HG03175 (cell line): ENCODE measurements around the gene CTNNAL1.
A peak's percentile ranks its signal among the peaks of the same experiment; 100 is the strongest.
"Not testable (repeated sequence)": the region's sequence is repeated elsewhere in the genome, so short reads cannot be mapped to it uniquely, and the experiment has no call there.

Experiments
- ATAC-seq: cut with Tn5 transposase; IDR thresholded peaks from one replicate; pipeline ENCODE4 v1.9.1; 2021; ENCODE audit warnings: mild to moderate bottlenecking, moderate library complexity; ENCODE audit not compliant: unreplicated experiment

The CTNNAL1 gene

GRCh38 chr9:108933718-108934322 is 79.5 kb downstream of the CTNNAL1 start, which contains the start of gene ELP1:
ELP1 (minus strand) TSS chr9:108934124; CDS start chr9:108931146, 2,978 bp downstream.
- ATAC-seq, result peak; percentile 88

DNA sequence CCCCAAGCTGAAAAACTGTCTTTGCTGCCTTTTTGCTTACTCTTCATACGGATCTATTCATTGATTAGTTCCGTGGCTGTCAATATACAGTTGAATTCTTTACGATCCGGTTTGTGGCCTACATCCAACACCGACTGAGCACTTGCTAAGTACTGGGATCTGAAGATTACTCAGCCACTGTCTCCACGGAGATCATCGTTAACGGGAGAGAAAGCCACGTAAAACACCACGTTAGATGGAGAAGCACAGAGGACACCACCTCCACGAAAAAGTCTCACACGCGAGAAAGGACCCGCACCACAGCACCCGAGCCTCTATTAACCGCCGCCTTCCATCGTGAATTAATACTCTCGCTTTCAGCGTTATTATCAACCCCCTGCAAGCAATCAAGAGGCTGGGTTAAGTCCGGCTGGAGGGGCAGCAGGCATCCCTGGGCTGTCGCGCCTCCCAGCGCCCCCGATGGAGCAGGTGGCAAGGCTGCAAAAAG is 80.0 kb downstream of the CTNNAL1 start:
- no peak for ATAC-seq

GRCh38 chr9:108928386-108928785 is 84.9 kb downstream of the CTNNAL1 start:
- no peak for ATAC-seq

GRCh38 chr9:108924466-108924865 is 88.8 kb downstream of the CTNNAL1 start:
- no peak for ATAC-seq

GRCh38 chr9:108921200-108921599 is 92.1 kb downstream of the CTNNAL1 start:
- ATAC-seq, result no peak

- not testable (repeated sequence) for ATAC-seq
Observed at GRCh38 chr9:108920401-108920800, 92.9 kb downstream of the CTNNAL1 start.

DNA sequence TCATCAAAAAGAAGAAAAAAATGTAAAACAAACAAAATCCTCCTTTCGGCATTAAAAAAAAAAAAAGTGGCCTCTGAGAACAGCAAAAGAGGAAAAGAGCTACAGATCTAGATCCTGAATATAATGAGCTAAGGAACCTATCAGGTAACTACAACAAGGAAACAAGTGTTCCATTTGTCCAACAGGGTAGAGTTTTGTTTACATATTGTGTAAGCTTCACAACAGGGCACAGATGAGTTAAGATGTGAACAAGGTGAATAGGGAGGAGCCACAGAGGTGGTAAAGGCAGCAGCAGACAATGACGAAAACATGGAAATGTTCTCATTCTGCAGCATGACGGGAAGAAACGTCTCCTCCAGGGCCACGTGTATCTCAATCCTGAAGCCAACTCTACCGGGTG is 93.8 kb downstream of the CTNNAL1 start:
- no peak for ATAC-seq

- no peak for ATAC-seq
Observed at GRCh38 chr9:108913391-108913790, 99.9 kb downstream of the CTNNAL1 start.

DNA sequence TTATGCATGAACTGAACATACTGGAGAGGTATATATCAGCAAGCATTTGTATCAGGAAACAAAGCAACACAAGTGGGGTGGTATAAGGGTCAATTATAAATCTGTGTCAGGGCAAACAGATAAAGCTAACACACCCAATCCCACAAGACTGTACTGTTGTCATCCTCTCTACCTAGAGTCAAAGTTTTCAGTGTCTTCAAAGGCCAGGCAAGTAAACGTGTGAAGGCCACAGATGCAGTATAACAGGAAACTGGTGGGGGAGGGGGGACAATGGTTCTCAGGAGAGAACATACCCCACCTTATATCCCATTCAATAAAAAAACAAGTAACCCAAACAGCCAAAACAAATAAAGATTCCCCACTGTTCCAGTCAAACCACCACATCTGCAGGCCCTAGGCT is 101.5 kb downstream of the CTNNAL1 start:
- no peak for ATAC-seq

DNA sequence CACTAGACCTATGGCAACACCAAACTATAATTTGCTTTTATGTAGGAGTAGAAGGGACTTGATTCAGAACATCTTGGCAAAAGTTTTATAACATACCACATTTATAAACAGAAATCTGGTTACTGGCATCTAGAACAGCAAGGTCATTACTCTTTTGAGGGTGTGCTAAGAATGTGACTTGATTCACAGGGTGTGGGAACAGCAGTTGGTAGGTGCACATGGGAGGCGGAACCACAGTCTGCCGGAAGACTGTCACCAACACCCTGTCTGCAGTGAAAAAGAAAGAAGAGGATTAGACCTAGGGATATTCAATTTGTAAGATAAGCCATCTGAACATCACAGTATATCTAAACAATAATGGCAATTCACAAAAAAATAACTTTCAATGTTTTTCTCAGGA is 102.4 kb downstream of the CTNNAL1 start:
- ATAC-seq, result no peak

GRCh38 chr9:108910402-108910801 is 102.9 kb downstream of the CTNNAL1 start:
- ATAC-seq, result no peak

DNA sequence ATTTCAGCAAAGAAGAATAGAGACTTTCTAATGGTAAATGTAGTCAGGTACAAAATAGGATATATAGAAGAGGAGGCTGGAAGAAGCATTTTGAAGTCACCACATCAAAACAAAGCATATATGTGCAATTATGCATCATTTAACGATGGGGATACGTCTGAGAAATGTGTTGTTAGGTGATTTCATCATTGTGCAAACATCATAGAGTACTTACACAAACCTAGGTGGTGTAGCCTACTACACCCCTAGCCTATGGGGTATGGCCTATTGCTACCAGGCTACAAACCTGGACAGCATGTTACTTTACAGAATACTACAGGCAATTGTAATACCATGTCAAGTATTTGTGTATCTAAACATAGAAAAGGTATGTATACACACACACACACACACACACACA is 107.8 kb downstream of the CTNNAL1 start:
- no peak for ATAC-seq

DNA sequence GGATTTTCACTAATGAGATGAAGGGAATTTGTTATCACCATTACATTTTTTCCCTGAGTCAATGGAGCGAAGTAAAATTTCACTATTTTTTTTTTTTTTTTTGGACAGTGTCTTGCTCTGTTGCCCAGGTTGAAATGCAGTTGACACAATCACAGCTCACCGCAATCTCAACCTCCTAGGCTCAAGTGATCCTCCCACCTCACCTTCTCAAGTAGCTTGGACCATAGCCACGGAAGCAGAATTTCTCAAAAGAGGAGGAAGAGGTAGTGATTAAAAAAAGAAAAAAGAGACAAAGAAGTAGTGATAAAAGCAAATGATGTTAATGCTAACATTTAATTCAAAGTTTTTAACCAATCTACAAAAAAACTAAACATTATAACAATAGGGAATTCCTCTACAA is 109.1 kb downstream of the CTNNAL1 start:
- no peak for ATAC-seq

DNA sequence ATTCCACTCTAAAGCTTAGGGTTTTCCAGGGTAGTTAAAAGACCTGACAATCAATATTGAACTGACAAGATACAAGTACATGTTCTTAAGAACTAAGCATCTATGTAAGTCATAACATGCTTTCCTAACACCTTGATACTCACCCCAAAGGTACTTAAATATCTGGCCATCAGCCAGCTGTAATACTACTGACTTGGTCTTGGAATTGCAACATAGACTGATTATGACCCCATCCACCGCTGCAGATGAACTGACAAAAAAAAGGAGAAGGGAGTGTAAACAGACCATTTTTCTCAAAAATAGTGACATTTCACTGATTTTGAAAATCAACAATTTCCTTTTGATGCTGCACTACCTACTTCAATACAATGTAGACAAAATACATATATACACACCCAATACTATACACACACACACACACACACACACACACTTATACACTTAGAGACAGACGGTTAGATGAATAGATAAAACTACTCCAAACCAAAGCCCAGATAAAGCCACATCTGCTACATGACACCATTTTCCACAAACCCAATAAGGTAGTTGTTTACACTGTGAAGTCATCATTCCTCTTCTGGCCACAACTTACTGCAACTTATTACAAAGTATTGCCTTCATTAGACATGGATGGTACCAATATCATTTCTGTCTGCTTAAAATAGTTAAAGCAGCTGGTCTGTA is 109.7 kb downstream of the CTNNAL1 start:
- ATAC-seq, result no peak

DNA sequence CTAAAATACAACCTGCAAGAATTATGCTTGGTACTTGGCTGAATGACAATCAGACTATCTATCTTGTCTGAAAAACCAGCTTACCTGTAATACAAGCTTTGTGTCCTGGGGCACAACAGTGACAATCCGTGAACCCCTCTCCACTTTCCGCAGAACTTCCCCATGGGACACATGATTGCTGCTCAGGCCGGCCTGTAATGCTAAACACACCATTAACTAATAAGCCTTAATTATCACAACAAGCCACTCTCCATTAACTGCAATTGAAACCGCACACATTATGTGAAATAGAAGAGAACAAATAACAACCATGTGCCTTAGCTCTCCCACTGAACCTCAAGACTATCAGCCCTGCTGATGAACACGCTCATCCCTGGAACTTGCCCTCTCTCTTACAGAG is 113.1 kb downstream of the CTNNAL1 start:
- no peak for ATAC-seq

GRCh38 chr9:108899023-108899695 is 114.1 kb downstream of the CTNNAL1 start:
- ATAC-seq, result not testable (repeated sequence)

DNA sequence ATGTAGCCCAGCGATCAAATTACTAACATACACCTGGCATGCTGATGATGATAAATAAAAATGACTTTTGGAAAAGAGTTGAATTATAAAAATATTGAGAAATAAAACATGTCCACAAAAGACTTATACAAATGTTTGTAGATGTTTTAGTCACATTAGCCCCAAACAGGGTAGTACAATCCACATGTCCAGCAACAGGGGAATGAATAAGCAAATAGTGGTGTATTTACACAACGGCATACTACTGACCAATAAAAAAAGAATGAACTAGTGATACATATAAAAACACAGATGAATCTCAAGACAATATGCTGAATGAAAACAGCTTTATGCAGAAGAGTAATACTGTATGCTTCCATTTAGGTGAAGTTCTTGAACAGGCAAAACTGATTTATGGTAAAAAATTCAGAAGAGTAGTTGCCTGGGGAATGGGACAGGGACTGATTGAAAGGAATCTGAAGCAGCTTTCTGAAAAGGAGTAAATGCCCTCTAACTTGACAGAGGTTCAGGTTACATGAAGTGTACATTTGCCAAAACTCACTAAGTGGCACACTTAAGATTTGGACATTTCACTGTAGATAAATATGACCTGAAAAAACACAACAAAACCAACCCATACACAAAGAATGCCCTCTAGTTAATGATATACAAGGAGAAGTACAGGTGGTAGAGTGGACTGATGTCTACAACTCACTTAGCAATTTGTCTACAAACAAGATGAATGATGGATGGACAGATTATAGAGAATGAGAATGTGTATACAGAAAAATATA is 115.8 kb downstream of the CTNNAL1 start:
- no peak for ATAC-seq

- no peak for ATAC-seq
Observed at GRCh38 chr9:108894225-108894997, 118.9 kb downstream of the CTNNAL1 start.
